ENCODE data around the gene PLCG1.

Gene PLCG1

GRCh38 chr20:41152108-41152757 is 14.9 kb downstream of the PLCG1 start:
- FAIRE-seq (no peak), DNase-seq (ENCODE audit: insufficient read length, low spot score) (no peak)
- TF ChIP-seq CTCF (IDR thresholded peaks at IDR 0.05; ENCODE audit: insufficient read depth, missing control alignments) = no peak

GRCh38 chr20:41154436-41155176 is 17.3 kb downstream of the PLCG1 start:
- TF ChIP-seq CTCF (IDR thresholded peaks at IDR 0.05; ENCODE audit: insufficient read depth, missing control alignments) = no peak
- no peak for FAIRE-seq
- DNase-seq (ENCODE audit: insufficient read length, low spot score) = no peak

- TF ChIP-seq CTCF (IDR thresholded peaks at IDR 0.05; ENCODE audit: insufficient read depth, missing control alignments) = no peak
- FAIRE-seq (no peak), DNase-seq (ENCODE audit: insufficient read length, low spot score) (no peak)
These were observed 17.9 kb downstream of the PLCG1 start for GRCh38 chr20:41155261-41155660.

GRCh38 chr20:41158082-41158625 is 20.8 kb downstream of the PLCG1 start:
- FAIRE-seq (no peak), DNase-seq (ENCODE audit: insufficient read length, low spot score) (no peak)
- no peak for TF ChIP-seq CTCF (IDR thresholded peaks at IDR 0.05; ENCODE audit: insufficient read depth, missing control alignments)

GRCh38 chr20:41159547-41159946 is 22.2 kb downstream of the PLCG1 start:
- TF ChIP-seq CTCF (IDR thresholded peaks at IDR 0.05; ENCODE audit: insufficient read depth, missing control alignments) = no peak
- DNase-seq (ENCODE audit: insufficient read length, low spot score) (no peak), FAIRE-seq (no peak)

- no peak for FAIRE-seq
- no peak for TF ChIP-seq CTCF (IDR thresholded peaks at IDR 0.05; ENCODE audit: insufficient read depth, missing control alignments)
- DNase-seq (ENCODE audit: insufficient read length, low spot score) = no peak
These were observed 23.3 kb downstream of the PLCG1 start for GRCh38 chr20:41160686-41161085.

GRCh38 chr20:41161886-41162285 is 24.5 kb downstream of the PLCG1 start:
- FAIRE-seq = no peak
- DNase-seq (ENCODE audit: insufficient read length, low spot score) = no peak
- TF ChIP-seq CTCF (IDR thresholded peaks at IDR 0.05; ENCODE audit: insufficient read depth, missing control alignments) = no peak

All from D721Med (cell line).